Measurements from ENCODE around the gene LRRC4. TPM values are rescaled to one million over a fixed set of nuclear protein-coding genes. Genes with fewer than 3 reads are reported as not detected.

LRRC4 gene
- total RNA-seq, 1 donor from 2014 or later, result 6.4 TPM

DNA sequence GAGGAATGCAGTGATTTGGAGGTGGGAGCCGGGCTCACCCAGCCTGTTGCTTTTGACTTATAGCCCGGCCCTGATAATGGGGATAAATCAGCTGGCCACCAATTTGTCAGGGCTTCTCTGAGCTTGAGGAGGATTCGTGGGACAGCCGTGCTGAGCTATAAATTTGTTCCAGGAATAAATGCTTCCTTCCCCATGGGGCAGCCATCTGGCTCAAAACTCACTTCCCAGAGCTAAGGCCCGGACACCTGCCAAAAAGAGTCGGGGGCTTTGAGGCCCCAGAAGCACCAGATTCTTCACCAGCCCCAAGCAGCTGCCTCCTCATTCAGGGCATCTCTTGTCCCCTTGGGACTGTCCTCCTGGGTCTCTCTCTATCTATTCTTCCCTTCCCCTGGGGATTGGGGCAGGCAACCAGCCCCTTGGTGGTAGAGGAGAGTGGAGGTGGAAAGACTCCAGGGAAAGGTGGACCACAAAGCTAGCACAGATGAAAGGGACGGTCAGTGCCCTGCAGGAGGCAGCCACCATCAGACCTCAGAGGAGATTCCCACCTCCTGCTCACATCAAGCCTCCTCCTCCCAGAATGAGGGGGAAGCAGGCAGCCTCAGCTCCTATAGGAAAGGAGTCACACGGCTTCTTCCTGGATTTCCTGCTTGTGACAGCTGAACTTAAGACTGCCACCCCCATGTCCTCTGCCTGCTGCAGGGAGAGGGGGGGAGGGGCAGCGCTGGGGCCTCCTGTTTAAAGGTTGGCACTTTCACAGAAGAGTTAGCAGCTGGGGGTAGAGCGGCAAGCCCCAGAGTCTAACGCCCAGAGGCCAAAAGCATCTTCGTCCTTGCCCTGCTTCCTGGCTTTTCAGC is 44.2 kb upstream of the LRRC4 start:
- Histone ChIP-seq H3K4me1 (no peaks in the 10 kb centered on the region), H3K36me3 (peaks cover 29% of the 10 kb centered on the region), H3K9me3 (no peaks in the 10 kb centered on the region), H3K4me3 (no peak overlapping the region), H3K27me3 (no peaks in the 10 kb centered on the region), H3K27ac (no peak overlapping the region)
- ATAC-seq, result no peak
- no peak for DNase-seq
- intact Hi-C loops (cut with DNase I), result no loop called here
- no peak for TF ChIP-seq CTCF (IDR thresholded peaks at IDR 0.05)

DNA sequence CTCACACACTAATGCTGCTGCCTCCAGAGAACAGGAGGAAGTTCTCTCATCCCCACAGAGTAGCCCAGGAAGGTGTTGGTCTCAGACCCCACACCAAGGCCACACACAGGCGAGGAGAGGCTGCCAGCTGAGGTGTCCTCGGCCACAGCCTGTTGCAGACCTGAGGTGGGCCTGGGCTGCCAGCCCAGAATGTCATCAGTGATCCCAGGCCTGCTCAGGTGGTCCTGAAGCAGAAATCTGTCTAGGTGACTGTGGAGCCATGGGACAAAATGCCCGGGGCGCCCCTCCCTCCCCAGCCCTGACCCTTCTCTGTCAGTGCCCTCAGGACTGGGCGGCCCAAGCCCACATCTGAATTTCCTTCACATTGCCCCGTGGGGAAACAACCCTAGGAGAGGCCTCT is 43.5 kb upstream of the LRRC4 start:
- intact Hi-C loops (cut with DNase I), result no loop called here
- Histone ChIP-seq H3K36me3 (peaks cover 21% of the 10 kb centered on the region), H3K27ac (no peak overlapping the region), H3K27me3 (no peaks in the 10 kb centered on the region), H3K4me3 (no peak overlapping the region), H3K9me3 (no peaks in the 10 kb centered on the region), H3K4me1 (no peaks in the 10 kb centered on the region)
- ATAC-seq (no peak), DNase-seq (no peak)
- TF ChIP-seq CTCF (IDR thresholded peaks at IDR 0.05), result no peak

- ATAC-seq (no peak), DNase-seq (no peak)
- Histone ChIP-seq H3K4me3 (no peak overlapping the region), H3K27ac (no peak overlapping the region), H3K9me3 (no peaks in the 10 kb centered on the region), H3K4me1 (no peaks in the 10 kb centered on the region), H3K27me3 (no peaks in the 10 kb centered on the region), H3K36me3 (peaks cover 18% of the 10 kb centered on the region)
- TF ChIP-seq CTCF (IDR thresholded peaks at IDR 0.05), result no peak
- intact Hi-C loops (cut with DNase I), result no loop called here
Observed at GRCh38 chr7:128074336-128074735, 43.1 kb upstream of the LRRC4 start.

DNA sequence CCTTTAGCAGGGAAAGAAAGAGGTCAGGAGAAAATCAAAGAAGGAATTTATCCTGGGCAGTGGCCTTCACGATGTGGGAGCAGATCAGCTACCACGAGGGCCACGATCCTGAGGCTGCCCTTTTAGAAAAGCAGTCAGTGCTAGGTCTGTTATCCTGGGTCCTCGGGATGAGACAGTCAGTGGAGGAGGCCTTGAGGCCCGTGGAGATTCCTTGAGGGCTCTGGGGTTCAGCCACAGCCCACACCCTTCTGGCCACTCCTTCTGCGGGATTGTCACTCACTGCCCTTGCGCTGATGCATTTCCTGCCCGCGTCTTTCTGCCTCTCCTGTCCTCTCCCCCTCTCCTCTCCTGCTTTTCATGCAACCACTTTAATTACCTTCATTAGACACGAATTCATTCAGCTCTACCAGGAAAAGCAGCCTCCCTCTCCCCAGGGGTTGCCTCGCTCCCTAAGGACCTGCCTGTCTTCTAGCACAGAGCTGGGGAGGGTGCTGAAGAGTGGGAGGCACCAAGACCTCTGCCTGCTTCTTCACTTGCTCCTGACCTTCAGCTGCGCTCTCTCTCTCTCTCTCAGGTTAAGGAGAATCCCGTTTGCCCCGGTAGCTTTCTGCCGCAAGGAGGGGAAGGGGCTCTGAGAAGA is 42.6 kb upstream of the LRRC4 start:
- ATAC-seq, result no peak
- no peak overlapping the region for H3K4me3 ChIP-seq
- no peaks in the 10 kb centered on the region for H3K9me3 ChIP-seq
- intact Hi-C loops (cut with DNase I), result no loop called here
- no peak for DNase-seq
- H3K4me1 ChIP-seq, result no peaks in the 10 kb centered on the region
- H3K27me3 ChIP-seq, result no peaks in the 10 kb centered on the region
- no peak for TF ChIP-seq CTCF (IDR thresholded peaks at IDR 0.05)
- no peak overlapping the region for H3K27ac ChIP-seq
- H3K36me3 ChIP-seq, result peaks cover 18% of the 10 kb centered on the region

DNA sequence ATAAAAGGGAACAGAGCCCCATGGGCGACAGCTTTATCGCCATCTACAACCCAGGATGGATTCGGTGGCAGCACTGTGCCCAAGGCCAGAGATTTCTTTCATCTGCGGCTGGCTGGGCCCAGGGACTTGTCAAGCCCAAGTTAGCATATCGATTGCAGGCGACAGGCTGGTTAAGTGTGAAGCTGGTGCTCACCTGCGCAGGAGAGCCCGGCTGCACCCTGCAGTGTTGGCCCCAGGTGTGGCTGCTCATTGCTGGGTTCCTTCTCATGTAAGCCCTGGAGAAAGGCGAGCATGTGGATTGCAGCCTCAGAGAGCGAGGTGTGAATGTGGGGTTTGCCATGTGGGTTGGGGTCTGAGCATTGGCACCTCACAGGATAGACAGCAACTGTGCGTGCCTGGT is 40.6 kb upstream of the LRRC4 start:
- no peak for TF ChIP-seq CTCF (IDR thresholded peaks at IDR 0.05)
- no peak for DNase-seq

More for the DNA sequence above, 40.6 kb upstream of the LRRC4 start:
- no peak for ATAC-seq
- peaks cover 9% of the 10 kb centered on the region for H3K36me3 ChIP-seq
- no peak overlapping the region for H3K27ac ChIP-seq
- no peaks in the 10 kb centered on the region for H3K9me3 ChIP-seq
- H3K4me1 ChIP-seq, result no peaks in the 10 kb centered on the region
- H3K27me3 ChIP-seq, result no peaks in the 10 kb centered on the region
- no peak overlapping the region for H3K4me3 ChIP-seq
- intact Hi-C loops (cut with DNase I), result no loop called here
